NCI-H524 treated with DMSO at 0.1 percent for 48 hours (cell line): ENCODE results near the gene PPP6R2.

Experiments used
- DNase-seq: peaks from one replicate; lab custom pipeline; 2025; lab: John Stamatoyannopoulos, UW

PPP6R2 gene

DNA sequence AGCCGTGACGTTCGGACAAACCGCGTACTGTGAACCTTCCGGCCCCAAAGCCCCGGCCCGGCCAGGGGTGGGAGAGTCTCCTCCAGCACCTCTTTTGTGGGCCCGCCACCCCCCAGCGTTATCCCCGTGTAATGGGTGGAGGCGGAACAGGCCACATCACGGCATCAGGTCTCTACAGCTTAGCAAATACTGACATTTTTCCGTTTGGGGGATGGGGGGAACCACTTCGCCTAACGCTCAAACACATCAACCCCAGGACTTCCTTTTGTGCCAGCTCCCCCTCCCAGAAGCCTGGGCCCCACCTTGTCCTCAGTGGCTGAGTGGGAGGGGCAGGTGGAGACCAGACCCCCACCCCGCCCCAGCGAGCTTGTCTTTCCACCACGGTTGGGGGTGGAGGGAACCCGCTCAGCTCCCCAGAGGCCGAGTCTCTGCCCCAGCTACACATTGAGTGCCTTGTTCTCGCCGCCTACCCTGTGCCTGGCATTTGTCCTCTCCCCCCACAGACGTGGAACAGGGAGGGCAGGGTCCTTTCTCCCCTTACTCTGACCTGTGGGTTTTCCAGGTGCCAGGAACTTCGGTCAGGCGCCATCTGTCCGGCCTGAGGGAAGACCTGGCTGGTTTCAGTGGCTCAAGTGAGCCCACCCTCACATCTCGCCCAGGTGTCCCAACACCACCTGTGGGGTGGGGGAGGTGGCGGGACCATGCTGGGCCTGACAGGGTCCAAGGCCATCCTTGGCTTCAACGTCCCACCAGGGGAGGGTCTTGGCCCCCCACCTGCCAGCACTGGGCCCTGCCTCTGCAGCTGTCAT, 102.1 kb downstream of the PPP6R2 start:
- DNase-seq: no peak

DNA sequence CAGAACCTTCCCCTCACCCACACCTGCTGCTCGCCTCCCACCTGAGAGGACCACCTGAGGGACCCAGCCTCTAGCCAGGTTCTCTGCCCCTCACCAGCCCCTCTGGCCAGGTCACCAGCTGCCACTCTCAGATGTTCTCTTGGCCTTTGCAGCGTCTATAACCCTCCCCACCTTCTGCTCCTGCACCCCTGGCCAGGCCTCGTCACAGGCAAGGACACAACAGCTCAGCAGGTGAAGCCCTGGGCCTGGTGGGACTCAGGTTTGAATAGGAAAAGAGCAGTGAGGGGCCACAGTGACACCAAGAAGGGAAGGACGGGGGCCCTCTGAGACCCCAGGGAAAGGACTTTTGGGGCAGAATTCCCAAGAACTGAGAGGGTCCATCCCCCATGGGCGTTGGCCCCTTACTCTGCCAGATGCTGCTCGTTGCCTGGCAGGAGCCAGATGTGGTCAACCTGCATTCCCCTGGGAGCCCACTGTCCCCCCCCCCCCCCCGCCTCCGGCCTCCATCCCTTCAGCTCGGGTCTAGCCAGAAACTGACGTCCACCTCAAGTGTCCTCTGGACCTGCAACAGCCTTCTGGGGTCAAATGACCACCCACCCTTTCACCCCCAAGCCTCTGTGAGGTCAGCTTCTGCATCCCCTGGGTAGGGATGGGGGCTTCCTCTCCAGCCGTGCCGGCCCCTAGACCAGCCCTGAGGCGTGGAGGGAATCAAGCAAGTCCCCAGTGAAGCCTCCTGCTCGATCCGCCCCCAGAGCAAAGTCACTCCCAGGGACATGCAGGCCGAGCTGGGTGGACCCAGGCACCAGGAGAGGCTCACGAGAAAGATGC, 103.0 kb downstream of the PPP6R2 start:
- no peak for DNase-seq

DNA sequence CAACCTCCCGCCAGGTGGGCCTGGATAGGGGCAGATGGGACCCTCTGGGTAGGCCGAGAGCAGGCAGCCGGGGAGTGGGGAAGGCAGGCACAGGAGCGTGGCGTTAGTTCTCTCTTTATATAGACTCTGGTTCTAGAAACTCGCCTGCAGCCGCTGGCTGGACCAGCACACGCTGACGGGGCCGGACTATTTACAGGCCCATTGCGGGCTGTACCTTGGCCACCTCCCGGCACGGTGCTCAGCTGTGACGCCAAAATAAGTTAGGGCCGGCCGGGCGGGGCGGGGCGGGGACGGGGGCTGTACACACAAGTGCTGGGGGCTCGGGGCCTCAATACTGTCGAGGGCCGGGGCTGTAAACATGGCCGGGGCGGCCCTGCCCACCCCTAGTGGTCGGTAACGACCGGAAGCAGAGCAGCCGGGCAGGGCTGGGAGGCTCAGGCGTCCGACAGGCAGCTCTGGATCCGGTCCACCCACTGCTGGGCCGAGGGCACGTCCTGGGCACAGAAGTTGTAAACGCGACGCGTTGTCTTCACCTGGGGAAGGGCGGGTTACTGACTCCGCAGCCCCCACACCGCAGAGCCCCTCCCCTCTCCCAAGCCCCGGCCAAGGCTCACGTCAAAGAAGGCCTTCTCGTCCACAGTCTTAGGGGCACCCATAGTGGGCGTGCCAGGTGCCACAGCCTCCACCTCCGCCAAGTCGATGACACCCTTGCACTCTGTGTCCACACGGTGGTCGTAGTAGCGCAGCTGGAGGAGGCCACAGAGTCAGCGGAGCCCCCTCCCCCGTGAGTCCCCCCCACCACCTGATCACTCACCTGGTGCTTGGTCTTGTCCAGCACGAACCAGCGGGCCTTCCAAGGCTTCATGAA, 103.8 kb downstream of the PPP6R2 start:
- no peak for DNase-seq

DNA sequence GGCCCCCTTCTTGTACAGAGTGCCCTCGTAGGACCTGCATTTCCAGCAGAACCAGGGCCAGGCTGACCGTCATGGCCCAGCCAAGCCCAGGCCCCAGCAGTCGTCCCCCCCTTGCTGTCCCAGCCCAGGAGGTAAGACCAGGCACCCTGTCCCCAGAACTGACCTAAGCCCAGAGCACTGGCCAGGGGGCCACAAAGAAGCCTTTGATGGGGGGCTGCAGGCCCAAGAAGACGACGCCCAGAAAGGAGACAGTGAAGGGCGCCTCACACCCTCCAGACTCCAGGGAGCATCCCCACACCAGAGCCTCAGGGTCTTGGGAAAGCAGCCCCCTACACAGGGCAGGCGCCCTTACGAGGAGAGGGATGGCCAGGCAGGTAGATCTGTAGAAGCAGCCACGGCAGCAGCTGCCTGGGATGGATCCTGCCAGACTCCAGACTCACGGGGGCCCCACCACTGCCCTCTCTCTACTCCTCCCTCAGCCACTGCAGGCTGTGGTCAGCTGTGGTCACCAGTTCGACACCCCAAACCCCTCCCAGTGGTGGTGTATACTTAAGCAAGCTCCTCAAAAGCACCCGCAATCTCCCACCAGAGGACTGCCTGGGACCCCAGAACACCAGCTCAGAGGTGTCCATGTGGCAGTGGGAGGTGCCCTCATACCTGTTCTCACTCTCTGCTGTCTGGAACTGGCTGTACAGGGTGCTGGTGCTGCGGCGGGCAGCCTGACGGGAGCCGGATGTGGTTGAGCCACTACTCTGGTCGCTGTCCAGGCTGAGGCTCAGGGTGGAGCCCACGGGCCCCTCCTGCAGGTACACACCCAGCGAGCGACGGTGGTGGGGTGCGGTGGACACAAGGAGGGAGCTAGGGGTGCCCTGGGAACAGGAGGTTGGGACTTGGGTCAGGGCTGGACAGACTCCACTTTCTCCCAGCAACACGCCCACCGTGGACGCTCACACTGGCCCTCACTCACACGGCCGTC, 104.7 kb downstream of the PPP6R2 start:
- no peak for DNase-seq

DNA sequence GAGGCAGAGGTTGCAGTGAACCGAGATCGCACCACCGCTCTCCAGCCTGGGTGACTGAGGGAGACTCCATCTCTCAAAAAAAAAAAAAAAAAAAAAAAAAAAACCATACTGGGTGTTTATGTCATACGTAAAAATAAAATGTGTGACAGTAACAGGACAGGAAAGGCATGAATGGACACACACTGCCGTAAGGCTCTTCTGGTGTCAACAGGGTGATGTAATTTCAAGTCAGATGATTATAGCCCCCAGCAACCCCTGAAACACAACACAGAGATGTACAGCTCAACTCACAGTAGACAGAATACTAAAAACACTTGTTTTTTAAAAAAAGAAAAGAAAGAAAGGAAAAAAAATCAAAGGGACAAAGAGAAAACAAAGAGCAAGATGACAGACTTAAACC, 109.5 kb downstream of the PPP6R2 start:
- DNase-seq: no peak

DNA sequence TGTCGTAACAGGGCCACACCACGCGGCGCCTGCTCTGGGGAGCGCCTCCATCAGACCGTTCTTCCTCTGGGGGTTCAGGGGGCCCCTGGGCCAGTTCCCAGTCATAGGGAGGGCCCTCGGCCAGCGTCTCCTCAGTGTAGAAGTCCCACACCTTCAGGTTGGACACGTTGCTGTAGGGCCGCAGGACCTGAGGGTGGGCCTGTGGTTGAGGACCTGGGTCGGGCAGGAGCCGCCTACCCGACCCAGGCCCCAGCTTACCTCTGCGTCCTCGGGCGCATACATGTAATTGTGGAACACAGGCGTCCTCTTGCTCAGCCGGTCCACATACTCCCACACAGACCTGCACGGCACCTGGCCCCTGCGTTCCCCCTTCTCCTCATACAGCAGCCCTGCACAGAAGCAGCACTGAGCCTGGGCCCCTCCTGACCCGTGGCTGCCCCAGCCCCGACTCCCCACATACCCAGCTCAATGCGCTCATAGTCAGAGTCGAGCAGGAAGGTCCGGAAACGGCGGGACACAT, 111.5 kb downstream of the PPP6R2 start:
- no peak for DNase-seq

DNA sequence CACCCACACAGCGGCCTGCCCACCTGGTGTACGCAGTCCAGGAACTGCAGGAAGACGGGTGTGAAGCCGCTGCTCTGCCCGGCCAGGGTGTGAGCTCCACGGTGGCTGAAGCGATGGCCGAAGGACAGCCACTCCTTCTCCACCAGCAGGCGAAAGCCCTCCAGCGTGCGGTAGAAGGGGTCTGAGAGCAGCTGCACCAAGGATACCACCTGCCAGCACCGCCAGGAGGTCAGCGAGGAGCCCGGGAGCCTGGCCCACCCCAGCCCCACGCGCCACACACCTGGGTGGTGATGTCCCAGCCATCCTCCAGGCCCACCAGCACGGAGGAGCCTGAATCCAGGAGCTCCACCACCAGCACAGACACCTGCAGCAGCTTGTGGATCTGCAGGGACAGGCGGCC, 112.1 kb downstream of the PPP6R2 start:
- DNase-seq: no peak

DNA sequence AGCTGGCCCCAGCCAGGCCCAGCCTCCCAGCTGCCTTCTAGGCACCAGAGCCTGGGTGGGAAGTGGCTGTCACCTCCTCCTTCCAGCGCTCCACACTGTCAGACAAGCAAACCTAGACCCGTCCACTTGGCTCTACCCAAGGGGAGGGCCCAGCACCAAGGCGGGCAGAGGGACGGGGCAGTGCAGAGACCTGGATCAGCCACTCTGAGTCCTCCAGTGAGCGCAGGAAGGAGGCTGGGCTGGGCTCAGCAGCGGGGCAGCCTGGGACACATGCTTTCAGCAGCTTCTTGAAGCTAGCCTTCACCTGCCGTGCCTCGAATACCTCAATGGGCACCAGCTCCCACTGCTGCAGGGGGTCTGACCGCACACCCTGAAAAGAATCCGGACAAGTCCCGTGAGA, 112.9 kb downstream of the PPP6R2 start:
- DNase-seq: no peak

DNA sequence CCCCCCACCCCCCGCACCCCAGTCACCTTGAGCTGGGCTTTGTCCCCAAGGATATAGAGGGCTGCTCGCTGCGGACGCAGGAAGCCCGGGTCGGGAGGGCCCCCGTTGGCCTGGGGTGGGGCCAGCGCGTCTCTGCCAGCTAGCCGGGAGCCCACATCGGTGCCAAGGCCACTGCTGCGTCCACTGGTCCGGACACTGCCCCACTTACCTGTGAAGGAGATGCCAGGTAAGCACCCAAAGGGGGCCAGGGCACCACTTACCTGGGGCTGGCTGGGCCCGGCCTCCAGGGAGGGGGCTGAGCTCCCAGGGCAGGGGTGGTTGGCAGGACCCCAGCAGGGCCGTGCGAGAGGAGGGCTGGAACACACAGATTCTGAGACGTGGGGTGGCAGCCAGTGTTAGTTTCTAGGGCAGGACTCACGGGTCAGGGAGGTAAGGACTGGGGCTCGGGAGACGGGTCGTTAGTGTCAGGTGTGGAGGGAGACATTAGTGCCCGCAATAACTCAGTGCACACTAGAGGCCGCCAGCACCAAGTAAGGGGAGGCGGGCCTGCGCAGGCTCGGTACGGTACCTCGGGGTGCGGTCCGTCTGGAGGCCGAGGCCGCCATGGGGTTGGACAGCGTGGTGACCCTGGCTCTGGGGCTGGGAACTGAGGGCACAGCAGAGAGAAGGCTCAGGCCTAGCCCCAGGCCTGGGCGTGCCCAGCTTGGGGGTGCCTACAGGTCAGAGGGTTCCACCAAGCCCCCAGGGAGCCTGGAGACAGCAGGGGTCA, 113.5 kb downstream of the PPP6R2 start:
- no peak for DNase-seq

DNA sequence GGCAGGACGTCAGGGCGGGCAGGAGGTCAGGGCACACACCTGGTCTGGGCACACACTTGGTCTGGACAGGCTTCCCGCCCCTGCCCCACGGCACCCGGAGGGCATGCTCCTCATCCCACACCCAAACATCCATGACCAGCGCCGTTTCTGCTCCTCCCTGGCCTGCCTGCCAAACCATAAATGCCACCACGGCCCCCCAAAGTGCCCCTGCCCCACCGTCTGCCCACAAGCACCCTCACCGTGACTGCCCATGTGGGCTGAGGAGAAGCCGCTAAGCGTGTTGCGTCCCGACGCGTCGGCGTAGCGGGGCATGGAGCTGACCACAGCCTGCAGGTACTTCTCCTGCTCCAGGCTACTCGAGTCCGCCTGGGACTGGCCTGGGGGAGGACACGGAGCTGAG, 115.9 kb downstream of the PPP6R2 start:
- DNase-seq: no peak

DNA sequence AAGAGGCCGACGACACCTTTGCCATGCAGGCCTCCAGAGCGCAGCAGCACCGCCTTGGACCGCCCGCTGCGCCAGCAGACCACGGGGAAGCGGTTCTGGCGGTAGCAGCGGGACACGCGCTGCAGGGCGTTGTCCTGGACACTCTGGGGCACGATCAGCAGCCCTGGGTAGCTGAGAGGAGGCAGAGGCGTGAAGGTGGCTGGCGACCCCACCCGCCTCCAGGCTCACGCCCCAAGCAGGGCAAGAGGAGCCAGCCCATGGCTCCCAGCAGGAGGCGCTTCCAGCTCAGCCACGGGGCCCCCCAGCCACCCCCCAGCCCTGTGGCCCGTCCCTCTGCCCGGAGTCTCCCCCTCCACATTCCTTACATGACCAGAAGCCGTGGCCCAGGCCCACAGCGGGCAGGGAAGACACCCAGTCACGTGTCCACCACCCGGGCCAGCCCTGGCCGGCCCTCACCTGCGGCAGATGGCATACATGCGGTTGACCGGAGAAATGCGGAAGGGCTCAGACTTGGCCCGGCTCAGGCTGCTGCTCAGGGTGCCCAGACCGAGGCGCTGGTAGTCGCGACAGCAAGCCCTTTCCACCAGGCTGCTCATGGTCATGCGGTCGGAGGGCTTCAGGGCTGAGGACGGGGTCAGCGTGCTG, 116.5 kb downstream of the PPP6R2 start:
- DNase-seq: no peak

DNA sequence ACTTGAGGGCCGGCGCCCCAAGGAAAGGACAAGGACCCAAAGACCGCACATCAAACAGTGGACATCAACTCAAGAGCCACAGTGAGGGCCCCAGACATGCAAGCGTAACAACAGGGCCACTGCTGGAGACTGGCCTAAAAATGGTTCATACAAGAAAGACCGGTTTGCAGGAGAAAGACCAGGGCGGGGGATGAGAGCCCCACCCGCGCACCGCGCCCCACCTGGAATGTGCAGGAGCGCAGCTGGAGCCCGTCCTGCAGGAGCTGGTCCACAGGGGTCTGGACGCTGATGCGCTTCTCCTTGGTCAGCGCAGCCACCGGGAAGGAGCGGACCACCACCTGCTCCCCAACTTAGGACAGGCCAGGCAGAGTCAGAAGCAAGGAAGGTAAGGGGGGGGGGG, 117.8 kb downstream of the PPP6R2 start:
- no peak for DNase-seq

DNA sequence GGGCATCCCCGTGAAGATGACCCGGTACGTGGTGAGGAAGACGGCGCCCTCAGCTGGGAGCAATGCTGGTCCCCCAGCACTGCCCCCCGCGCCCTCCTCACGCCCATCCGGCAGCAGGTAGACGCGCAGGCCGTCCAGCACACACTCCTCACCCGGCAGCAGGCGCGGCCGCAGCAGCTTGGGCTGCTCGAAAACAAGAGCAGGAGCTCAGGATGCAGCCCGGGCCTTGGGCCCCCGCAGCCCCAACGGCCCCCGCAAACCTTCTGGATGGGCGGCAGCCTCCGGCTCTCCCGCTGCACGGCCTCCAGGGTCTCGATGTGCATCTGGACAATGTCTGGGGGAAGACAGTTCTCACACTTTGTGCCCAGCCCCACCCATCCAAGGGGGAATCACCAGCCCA, 118.4 kb downstream of the PPP6R2 start:
- DNase-seq: no peak

DNA sequence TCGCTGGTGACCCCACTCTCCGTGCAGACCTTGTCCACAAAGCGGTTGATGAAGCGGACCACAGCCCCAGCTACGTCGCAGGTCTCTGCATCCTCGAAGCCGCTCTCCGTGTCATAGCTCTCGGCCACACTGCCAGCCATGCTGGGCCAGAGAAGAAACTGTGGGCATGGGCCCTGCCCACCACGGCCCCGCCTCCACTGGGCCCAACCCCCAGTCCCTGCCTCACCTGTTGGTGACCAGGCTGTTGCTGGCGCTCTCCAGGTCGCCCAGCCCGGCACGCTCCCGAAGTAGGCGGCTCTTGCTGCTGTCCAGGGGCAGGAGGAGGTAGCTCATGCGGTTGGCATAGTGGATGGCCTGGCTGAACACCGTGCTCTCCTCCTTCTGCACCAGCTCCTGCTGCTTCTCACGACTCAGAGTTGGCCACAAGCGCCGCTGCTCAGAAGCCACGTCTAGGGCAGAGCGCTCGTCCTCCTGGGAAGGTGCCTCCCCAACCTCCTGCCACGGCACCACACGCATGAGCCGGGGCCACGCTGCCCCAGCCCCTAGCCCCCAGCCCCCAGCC, 118.9 kb downstream of the PPP6R2 start:
- no peak for DNase-seq

DNA sequence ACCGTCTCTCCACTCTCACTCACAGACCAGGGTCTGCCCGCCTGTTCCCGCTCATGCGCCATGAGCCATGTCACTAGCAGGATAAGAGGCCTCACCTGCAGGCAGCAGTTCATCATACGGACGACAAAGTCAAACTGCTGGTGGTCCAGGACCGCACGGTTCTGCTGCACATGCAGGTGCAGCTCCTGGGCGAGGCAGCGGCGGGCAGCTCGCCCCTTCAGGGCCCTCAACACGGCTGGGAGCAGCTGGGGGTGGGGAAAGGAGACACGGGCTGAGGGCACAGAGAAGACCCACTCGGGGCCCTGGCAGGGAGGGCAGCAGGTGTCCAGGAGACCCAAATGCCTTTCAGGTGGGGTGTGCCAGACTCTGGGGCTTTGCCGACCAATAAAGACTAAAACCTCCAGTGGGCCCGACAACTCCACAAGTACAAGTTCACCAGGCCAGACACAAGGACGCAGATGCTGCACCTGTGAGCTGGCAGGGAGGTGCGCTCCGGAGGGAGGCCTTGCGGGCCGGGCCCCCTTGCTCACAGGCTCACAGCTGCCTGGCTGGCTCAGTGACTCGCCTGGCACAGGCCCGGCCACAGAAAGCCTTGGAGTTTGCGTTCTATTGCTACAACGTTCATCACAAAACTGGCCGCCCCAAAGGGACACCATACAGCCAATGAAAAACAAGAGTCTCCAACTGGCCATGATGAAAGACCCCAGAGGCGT, 120.2 kb downstream of the PPP6R2 start:
- no peak for DNase-seq

DNA sequence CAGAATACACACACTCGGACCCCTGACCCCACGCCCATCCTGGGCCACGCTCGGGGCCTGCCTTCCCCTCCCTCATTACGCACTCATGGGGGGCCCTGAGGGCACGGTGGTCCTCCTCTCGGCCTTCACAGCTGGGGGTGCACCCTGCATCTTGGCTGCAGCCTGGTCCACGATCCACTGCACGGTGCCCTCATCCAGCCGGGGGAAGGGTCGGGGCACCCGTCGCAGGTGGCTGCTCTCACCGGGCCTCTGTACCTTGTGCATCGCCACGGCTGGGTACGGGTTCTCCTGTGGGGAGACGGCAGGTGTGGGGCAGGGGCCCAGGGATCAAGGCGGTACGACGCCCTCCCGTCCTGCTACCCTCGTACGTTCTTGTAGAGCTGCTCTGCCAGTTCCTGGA, 121.3 kb downstream of the PPP6R2 start:
- no peak for DNase-seq

DNA sequence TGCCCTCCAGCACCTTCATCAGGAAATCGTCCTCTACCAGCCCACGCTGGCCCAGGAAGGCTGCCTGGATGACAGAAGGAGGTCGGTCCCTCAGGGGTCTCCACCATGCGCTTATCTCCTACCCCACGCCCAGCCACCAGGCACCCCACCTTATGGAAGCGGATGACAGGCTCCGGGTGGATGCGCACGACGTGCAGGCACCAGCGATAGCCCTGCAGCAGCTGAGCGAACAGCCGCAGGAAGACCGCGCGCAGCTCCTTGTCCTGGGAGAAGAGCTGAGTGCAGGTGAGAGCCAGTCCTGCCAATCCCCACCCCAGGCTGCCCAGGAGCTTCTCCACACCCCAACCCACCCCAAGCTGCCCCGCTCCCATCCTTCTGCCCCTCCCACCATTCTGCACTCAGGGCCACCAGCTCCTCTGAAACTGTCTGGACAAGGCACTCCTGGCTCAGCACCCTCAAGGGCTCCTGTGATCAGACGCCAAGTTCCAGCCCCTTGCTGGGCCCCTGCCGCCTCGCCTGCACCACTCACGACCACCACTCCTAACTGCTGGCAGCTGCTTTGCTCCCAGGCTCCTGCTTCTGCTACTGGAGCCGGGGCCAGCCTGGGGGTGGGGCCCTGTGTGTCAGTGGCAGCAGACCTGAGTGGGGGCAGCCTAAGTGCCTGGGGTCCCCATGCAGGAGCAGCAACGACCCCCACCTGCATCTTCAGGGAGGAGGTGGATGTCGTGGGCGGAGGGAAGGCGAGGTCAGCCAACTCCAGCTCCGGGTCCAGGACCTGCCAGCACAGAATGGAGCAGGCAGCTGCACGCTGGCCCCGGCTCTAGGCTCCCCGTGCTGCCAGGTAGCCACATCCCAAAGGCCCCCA, 122.2 kb downstream of the PPP6R2 start:
- DNase-seq: no peak

DNA sequence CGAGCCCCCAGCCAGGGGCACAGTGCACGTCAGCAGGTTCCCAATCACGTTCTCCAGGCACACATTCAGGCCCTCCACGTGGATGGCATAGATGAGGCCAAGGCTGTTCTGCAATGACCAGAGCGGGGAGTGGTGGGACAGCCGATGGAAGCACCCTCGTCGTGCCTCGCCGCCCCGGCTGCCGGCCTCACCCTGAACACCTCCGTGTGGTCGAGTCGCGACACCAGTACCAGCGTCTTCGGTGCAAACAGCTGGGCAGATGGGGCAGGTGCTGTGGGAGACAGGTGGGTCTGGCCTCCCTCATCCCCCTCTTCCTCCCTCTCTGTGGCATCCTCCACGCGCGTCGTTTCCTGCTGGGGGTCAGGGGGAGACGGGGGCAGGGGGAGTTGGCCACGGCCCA, 124.2 kb downstream of the PPP6R2 start:
- DNase-seq: no peak
